NCI-H460 (cell line): ENCODE measurements around the gene CAPSL. TPM values are rescaled to one million over a fixed set of nuclear protein-coding genes. Genes with fewer than 3 reads are reported as not detected.
"Not testable (repeated sequence)": the region's sequence is repeated elsewhere in the genome, so short reads cannot be mapped to it uniquely, and the experiment has no call there.

Experiments
- DNase-seq: peaks from one replicate; pipeline ENCODE4 v3.0.0-alpha.2; 2016; ENCODE audit warnings: low read depth; ENCODE audit errors: extremely low read depth
- total RNA-seq: library from RNA; depleted of rRNA; stranded (reverse); fragments of >200 nt; shearing (Covaris generic); gene quantifications from 2 replicates; pipeline ENCODE4 v1.2.3, GENCODE V29; 2014

CAPSL gene
- total RNA-seq, 1 experiment from 2014 or later, result not detected

GRCh38 chr5:35908814-35909213 is 29.6 kb downstream of the CAPSL start:
- no peak for DNase-seq

GRCh38 chr5:35908228-35908627 is 30.2 kb downstream of the CAPSL start:
- no peak for DNase-seq

- no peak for DNase-seq
Observed at GRCh38 chr5:35904443-35905132, 33.8 kb downstream of the CAPSL start.

GRCh38 chr5:35903631-35904203 is 34.7 kb downstream of the CAPSL start:
- DNase-seq, result no peak

- DNase-seq, result no peak
Observed at GRCh38 chr5:35902046-35902672, 36.3 kb downstream of the CAPSL start.

GRCh38 chr5:35900972-35901695 is 37.3 kb downstream of the CAPSL start:
- DNase-seq, result no peak

GRCh38 chr5:35899800-35900199 is 38.6 kb downstream of the CAPSL start:
- DNase-seq, result no peak

GRCh38 chr5:35898952-35899660 is 39.3 kb downstream of the CAPSL start:
- no peak for DNase-seq

- no peak for DNase-seq
Observed at GRCh38 chr5:35894131-35894530, 44.3 kb downstream of the CAPSL start.

GRCh38 chr5:35892799-35893198 is 45.6 kb downstream of the CAPSL start:
- DNase-seq, result not testable (repeated sequence)

GRCh38 chr5:35890021-35891020 is 48.1 kb downstream of the CAPSL start:
- DNase-seq, result no peak

- no peak for DNase-seq
Observed at GRCh38 chr5:35887321-35888100, 50.9 kb downstream of the CAPSL start.

- DNase-seq, result no peak
Observed at GRCh38 chr5:35886381-35886780, 52.0 kb downstream of the CAPSL start.

GRCh38 chr5:35884773-35885172 is 53.6 kb downstream of the CAPSL start:
- DNase-seq, result no peak

GRCh38 chr5:35884191-35884769 is 54.1 kb downstream of the CAPSL start:
- no peak for DNase-seq

GRCh38 chr5:35881758-35882157 is 56.7 kb downstream of the CAPSL start:
- DNase-seq, result no peak

- no peak for DNase-seq
Observed at GRCh38 chr5:35880156-35880555, 58.3 kb downstream of the CAPSL start.

GRCh38 chr5:35879649-35880048 is 58.8 kb downstream of the CAPSL start:
- no peak for DNase-seq
